ENCODE results near the gene ZNF324B. TPM values are rescaled to one million over a fixed set of nuclear protein-coding genes. Genes with fewer than 3 reads are reported as not detected.

The ZNF324B gene
- total RNA-seq, 1 donor, result 10.5 TPM

DNA sequence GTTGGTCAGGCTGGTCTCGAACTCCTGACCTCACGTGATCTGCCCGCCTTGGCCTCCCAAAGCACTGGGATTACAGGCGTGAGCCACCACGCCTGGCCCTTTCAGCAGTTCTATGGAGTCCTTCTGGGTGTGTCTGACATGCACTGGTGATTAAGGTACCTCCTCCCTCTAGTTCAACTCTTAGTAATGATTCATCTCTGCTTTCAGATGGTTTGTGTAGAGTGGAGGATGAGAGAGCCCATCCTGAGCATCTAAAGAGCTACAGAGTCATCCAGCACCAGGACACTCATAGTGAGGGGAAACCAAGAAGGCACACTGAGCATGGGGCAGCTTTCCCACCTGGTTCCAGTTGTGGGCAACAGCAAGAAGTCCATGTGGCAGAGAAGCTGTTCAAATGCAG is 34.8 kb upstream of the ZNF324B start:
- Histone ChIP-seq H3K27me3 (ENCODE audit: insufficient read depth, low read length) (no peaks in the 10 kb centered on the region), H4K20me1 (ENCODE audit: insufficient read depth, low read length) (no peaks in the 10 kb centered on the region), H3K4me1 (ENCODE audit: insufficient read depth, low read length) (no peaks in the 10 kb centered on the region), H3K27ac (ENCODE audit: low read depth, low read length) (no peak overlapping the region), H3K4me2 (ENCODE audit: insufficient read depth, low read length) (no peak overlapping the region), H3K79me2 (ENCODE audit: insufficient read depth, low read length) (peaks cover 5% of the 10 kb centered on the region), H3K4me3 (ENCODE audit: insufficient read depth, low read length) (no peak overlapping the region), H3K9me3 (ENCODE audit: low read depth, low read length) (peaks cover 24% of the 10 kb centered on the region), H3K36me3 (ENCODE audit: insufficient read depth, low read length) (peaks cover 44% of the 10 kb centered on the region), H2AFZ (ENCODE audit: low read length) (no peak overlapping the region)
- TF ChIP-seq, protein P1, sequence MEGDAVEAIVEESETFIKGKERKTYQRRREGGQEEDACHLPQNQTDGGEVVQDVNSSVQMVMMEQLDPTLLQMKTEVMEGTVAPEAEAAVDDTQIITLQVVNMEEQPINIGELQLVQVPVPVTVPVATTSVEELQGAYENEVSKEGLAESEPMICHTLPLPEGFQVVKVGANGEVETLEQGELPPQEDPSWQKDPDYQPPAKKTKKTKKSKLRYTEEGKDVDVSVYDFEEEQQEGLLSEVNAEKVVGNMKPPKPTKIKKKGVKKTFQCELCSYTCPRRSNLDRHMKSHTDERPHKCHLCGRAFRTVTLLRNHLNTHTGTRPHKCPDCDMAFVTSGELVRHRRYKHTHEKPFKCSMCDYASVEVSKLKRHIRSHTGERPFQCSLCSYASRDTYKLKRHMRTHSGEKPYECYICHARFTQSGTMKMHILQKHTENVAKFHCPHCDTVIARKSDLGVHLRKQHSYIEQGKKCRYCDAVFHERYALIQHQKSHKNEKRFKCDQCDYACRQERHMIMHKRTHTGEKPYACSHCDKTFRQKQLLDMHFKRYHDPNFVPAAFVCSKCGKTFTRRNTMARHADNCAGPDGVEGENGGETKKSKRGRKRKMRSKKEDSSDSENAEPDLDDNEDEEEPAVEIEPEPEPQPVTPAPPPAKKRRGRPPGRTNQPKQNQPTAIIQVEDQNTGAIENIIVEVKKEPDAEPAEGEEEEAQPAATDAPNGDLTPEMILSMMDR (IDR thresholded peaks at IDR 0.05; ENCODE audit: extremely low read depth, low read depth, low read length), result no peak
- no peak for DNase-seq (ENCODE audit: insufficient read length, low spot score, missing footprints)

DNA sequence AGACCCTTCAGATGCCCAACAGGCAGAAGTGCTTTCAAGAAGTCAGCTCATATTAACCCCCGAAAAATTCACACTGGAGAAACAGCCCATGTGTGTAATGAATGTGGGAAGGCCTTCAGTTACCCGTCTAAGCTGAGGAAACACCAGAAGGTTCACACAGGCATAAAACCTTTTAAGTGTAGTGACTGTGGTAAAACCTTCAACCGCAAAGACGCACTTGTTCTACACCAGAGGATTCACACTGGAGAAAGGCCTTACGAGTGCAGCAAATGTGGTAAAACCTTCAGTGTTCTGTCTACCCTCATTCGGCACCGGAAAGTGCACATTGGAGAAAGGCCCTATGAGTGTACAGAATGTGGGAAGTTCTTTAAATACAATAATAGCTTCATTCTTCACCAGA is 34.4 kb upstream of the ZNF324B start:
- Histone ChIP-seq H3K4me2 (ENCODE audit: insufficient read depth, low read length) (no peak overlapping the region), H3K4me1 (ENCODE audit: insufficient read depth, low read length) (no peaks in the 10 kb centered on the region), H3K9me3 (ENCODE audit: low read depth, low read length) (peaks cover 24% of the 10 kb centered on the region), H3K36me3 (ENCODE audit: insufficient read depth, low read length) (peaks cover 44% of the 10 kb centered on the region), H3K27me3 (ENCODE audit: insufficient read depth, low read length) (no peaks in the 10 kb centered on the region), H4K20me1 (ENCODE audit: insufficient read depth, low read length) (no peaks in the 10 kb centered on the region), H3K79me2 (ENCODE audit: insufficient read depth, low read length) (peaks cover 5% of the 10 kb centered on the region), H2AFZ (ENCODE audit: low read length) (no peak overlapping the region), H3K4me3 (ENCODE audit: insufficient read depth, low read length) (no peak overlapping the region), H3K27ac (ENCODE audit: low read depth, low read length) (no peak overlapping the region)
- TF ChIP-seq, protein P1 (IDR thresholded peaks at IDR 0.05; ENCODE audit: extremely low read depth, low read depth, low read length), result no peak
- DNase-seq (ENCODE audit: insufficient read length, low spot score, missing footprints), result no peak

DNA sequence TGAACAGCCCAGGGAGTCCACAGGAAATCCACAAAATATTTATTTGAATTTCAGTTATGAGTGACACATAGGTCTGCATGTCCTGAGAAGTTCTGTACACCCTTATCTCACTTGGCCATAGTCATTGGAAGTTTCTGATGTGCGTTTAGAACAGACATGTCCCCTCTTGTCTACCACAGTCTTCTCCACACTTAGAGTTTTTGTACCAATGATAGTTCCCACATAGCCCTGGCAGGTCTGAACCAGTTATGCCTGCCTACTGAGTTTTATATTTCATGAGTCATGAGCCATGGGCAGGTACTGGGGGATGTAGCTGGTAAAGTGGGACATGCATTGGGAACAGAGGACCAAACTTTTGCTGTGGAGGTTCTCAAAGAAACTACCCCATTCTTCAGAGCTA is 22.8 kb upstream of the ZNF324B start:
- no peaks in the 10 kb centered on the region for H3K27me3 ChIP-seq (ENCODE audit: insufficient read depth, low read length)
- TF ChIP-seq, protein P1 (IDR thresholded peaks at IDR 0.05; ENCODE audit: extremely low read depth, low read depth, low read length), result no peak
- H3K4me3 ChIP-seq (ENCODE audit: insufficient read depth, low read length), result no peak overlapping the region
- no peak overlapping the region for H2AFZ ChIP-seq (ENCODE audit: low read length)
- H3K4me2 ChIP-seq (ENCODE audit: insufficient read depth, low read length), result no peak overlapping the region
- no peaks in the 10 kb centered on the region for H4K20me1 ChIP-seq (ENCODE audit: insufficient read depth, low read length)
- no peak for DNase-seq (ENCODE audit: insufficient read length, low spot score, missing footprints)
- no peaks in the 10 kb centered on the region for H3K4me1 ChIP-seq (ENCODE audit: insufficient read depth, low read length)
- no peak overlapping the region for H3K27ac ChIP-seq (ENCODE audit: low read depth, low read length)
- H3K9me3 ChIP-seq (ENCODE audit: low read depth, low read length), result peaks cover 49% of the 10 kb centered on the region
- H3K79me2 ChIP-seq (ENCODE audit: insufficient read depth, low read length), result no peaks in the 10 kb centered on the region
- H3K36me3 ChIP-seq (ENCODE audit: insufficient read depth, low read length), result peaks cover 16% of the 10 kb centered on the region

DNA sequence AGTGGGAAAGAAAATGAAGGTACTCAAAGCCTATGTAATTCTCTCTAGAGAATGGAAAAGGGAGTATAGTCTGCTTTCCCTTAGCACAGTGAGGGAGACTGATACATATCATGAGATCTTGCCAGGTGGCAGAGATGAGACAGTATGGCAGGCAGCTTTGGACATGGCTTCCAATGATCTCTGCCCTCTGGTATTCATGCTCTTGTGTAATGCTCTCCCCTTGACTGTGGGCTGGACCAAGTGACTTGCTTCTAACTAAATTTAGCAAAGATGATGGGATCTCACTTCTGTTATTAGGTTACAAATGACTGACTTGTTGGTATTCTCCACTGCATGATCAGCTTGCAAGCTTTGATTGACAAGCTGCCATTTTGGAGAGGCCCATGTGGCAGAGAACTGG is 21.7 kb upstream of the ZNF324B start:
- Histone ChIP-seq H3K27me3 (ENCODE audit: insufficient read depth, low read length) (no peaks in the 10 kb centered on the region), H3K4me2 (ENCODE audit: insufficient read depth, low read length) (no peak overlapping the region), H3K4me3 (ENCODE audit: insufficient read depth, low read length) (no peak overlapping the region), H4K20me1 (ENCODE audit: insufficient read depth, low read length) (no peaks in the 10 kb centered on the region), H3K79me2 (ENCODE audit: insufficient read depth, low read length) (no peaks in the 10 kb centered on the region), H3K4me1 (ENCODE audit: insufficient read depth, low read length) (no peaks in the 10 kb centered on the region), H3K27ac (ENCODE audit: low read depth, low read length) (no peak overlapping the region), H2AFZ (ENCODE audit: low read length) (no peak overlapping the region), H3K9me3 (ENCODE audit: low read depth, low read length) (peaks cover 60% of the 10 kb centered on the region), H3K36me3 (ENCODE audit: insufficient read depth, low read length) (peaks cover 27% of the 10 kb centered on the region)
- DNase-seq (ENCODE audit: insufficient read length, low spot score, missing footprints), result no peak
- TF ChIP-seq, protein P1 (IDR thresholded peaks at IDR 0.05; ENCODE audit: extremely low read depth, low read depth, low read length), result no peak

Measured in osteoblast (primary cell).